ENCODE results near the gene GPRIN3. TPM values are rescaled to one million over a fixed set of nuclear protein-coding genes. Genes with fewer than 3 reads are reported as not detected.

The GPRIN3 gene
- polyA plus RNA-seq (2014; cell fraction: cytosol; rRNA removed), result 1.9 and 2.5 TPM in 2 replicates
- polyA plus RNA-seq (2014; cell fraction: nucleus; rRNA removed), result 1.1 and 1.6 TPM in 2 replicates

- peak; percentile 56 for DNase-seq (ENCODE audit: low spot score)
These were observed at the start of gene GPRIN3 for GRCh38 chr4:89307446-89308160. GPRIN3 (minus strand) TSS chr4:89307800; CDS start chr4:89250110, 57,690 bp downstream.

- no peak for DNase-seq (ENCODE audit: low spot score)
These were observed 49.7 kb upstream of the GPRIN3 start for GRCh38 chr4:89357340-89357739.

- DNase-seq (ENCODE audit: low spot score), result no peak
These were observed 48.5 kb upstream of the GPRIN3 start for GRCh38 chr4:89356086-89356485.

- no peak for DNase-seq (ENCODE audit: low spot score)
These were observed 45.9 kb upstream of the GPRIN3 start for GRCh38 chr4:89353514-89353913.

- no peak for DNase-seq (ENCODE audit: low spot score)
These were observed 44.9 kb upstream of the GPRIN3 start for GRCh38 chr4:89352541-89352940.

GRCh38 chr4:89351201-89351600 is 43.6 kb upstream of the GPRIN3 start:
- no peak for DNase-seq (ENCODE audit: low spot score)

- no peak for DNase-seq (ENCODE audit: low spot score)
These were observed 39.9 kb upstream of the GPRIN3 start for GRCh38 chr4:89347363-89348025.

- DNase-seq (ENCODE audit: low spot score), result no peak
These were observed 37.0 kb upstream of the GPRIN3 start for GRCh38 chr4:89344571-89344970.

- DNase-seq (ENCODE audit: low spot score), result no peak
These were observed 30.6 kb upstream of the GPRIN3 start for GRCh38 chr4:89338206-89338605.

- DNase-seq (ENCODE audit: low spot score), result no peak
These were observed 30.1 kb upstream of the GPRIN3 start for GRCh38 chr4:89337681-89338080.

- no peak for DNase-seq (ENCODE audit: low spot score)
These were observed 29.3 kb upstream of the GPRIN3 start for GRCh38 chr4:89336818-89337420.

GRCh38 chr4:89334830-89335229 is 27.2 kb upstream of the GPRIN3 start:
- DNase-seq (ENCODE audit: low spot score), result no peak

- DNase-seq (ENCODE audit: low spot score), result no peak
These were observed 26.7 kb upstream of the GPRIN3 start for GRCh38 chr4:89334311-89334710.

GRCh38 chr4:89331686-89332544 is 24.3 kb upstream of the GPRIN3 start:
- no peak for DNase-seq (ENCODE audit: low spot score)

GRCh38 chr4:89331197-89331596 is 23.6 kb upstream of the GPRIN3 start:
- DNase-seq (ENCODE audit: low spot score), result peak; percentile 39

GRCh38 chr4:89329280-89329679 is 21.7 kb upstream of the GPRIN3 start:
- DNase-seq (ENCODE audit: low spot score), result no peak

GRCh38 chr4:89324671-89325070 is 17.1 kb upstream of the GPRIN3 start:
- DNase-seq (ENCODE audit: low spot score), result no peak

- no peak for DNase-seq (ENCODE audit: low spot score)
These were observed 15.1 kb upstream of the GPRIN3 start for GRCh38 chr4:89322671-89323070.

GRCh38 chr4:89319756-89320155 is 12.2 kb upstream of the GPRIN3 start:
- no peak for DNase-seq (ENCODE audit: low spot score)

GRCh38 chr4:89316931-89317366 is 9.3 kb upstream of the GPRIN3 start:
- DNase-seq (ENCODE audit: low spot score), result no peak

GRCh38 chr4:89316211-89316610 is 8.6 kb upstream of the GPRIN3 start:
- DNase-seq (ENCODE audit: low spot score), result no peak

GRCh38 chr4:89314291-89314690 is 6.7 kb upstream of the GPRIN3 start:
- no peak for DNase-seq (ENCODE audit: low spot score)

Measured in SK-N-DZ (cell line).